HuH-7 (cell line): ENCODE measurements around the gene RHEBL1.
"Not testable (repeated sequence)": the region's sequence is repeated elsewhere in the genome, so short reads cannot be mapped to it uniquely, and the experiment has no call there.

Experiments
- DNase-seq: peaks from one replicate; pipeline ENCODE4 v3.0.0; 2011; ENCODE audit warnings: low spot score

The RHEBL1 gene

DNA sequence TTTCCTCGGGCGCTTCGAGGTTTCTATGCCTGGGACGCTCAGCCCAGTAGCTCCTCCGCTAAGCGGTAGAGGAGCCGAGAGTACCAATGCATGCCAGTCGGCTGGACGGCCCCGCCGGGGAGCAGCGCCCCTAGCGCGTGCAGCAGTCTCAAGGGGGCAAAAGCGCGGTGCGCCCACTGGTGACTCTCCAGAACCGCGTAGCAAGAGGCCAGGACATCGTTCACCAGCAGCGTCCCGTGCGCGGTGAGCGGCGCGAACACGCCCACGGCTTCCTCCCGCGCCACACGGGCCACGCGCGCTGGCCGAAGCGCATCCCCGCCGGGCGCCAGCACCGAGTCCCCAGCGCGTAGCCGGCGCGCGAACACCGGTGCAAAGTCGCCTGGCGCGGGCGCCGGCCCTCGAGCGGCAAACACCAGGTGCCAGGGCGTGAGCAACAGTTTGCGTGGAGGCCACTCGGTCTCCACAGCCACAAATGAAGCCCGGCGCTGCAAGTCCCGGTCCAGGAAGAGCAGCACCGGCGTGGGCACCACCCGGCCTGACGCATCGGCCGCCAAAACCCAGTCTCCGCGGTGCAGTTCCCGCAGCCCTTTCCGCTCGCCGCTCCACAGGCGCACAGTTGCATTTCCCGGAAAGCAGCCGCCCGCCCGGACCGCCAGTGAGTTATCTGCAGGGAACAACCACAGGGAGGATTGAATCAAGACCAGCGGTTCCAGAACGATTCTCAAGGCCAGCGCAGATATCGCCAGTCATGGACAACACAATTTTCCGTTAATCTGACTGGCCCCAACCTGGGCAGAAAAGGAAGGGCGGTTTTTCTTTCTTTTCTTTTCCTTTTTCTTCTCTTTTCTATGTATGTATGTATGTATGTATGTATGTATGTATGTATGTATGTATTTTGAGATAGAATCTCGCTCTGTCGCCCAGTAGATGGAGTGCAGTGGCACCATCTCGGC, 20.3 kb upstream of the RHEBL1 start:
- DNase-seq = no peak

DNA sequence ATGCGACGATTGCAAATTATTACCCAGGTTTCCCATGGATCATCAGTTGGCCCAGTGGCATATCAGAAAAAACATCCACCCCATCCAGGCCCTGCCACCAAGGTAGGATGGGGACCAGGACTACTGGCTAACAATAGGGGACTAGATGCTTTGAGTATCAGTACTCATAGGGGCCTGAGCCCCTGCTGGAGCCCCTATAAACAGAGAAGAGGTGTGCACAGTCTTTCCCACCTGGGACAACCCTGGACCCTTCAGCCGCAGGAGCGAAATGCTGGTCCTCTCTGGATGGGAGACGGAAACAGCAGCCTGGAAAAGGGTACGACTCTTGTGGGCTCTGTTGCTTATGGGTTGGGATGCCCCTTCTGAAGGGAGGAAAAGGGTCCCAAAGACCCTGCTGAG, 19.2 kb upstream of the RHEBL1 start:
- DNase-seq = no peak

GRCh38 chr12:49088150-49088931, 18.6 kb upstream of the RHEBL1 start:
- peak; percentile 91 for DNase-seq

GRCh38 chr12:49086116-49086515, 16.3 kb upstream of the RHEBL1 start:
- DNase-seq = no peak

- DNase-seq = no peak
Observed at GRCh38 chr12:49084438-49084837, 14.7 kb upstream of the RHEBL1 start.

DNA sequence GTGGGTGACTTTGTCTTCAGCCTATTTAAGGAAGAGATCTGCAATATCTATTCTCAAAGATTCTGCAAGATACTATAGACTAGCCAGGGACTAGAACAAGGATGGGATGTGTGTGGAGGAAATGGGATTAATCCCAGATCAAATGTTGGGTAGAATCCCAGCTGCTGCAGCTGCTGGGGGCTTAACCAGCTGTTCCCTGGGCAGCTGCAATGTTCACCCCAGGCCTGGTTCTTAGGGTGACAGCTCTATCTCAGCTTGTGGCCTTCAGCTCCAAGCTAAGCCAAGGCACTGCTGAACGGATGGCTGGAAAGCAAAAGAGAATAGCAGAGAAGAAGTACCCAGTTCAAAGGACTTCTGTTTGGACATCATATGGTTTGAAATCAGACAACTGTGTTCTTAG, 10.0 kb upstream of the RHEBL1 start:
- no peak for DNase-seq

DNA sequence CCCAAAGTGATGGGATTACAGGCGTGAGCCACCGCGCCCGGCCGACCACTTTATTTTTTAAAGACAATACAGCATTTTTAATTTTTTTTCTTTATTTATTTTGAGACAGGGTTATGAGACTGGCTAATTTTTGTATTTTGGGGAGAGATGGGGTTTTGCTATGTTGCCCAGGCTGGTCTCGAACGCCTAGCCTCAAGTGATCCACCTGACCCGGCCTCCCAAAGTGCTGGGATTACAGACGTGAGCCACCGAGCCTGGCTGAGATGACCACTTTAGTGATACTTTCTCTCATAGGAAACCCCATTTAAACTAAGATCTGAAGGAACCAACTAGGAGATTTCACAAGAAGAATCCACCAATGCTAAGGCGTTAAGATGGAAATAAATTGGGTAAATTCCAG, 1.2 kb upstream of the RHEBL1 start:
- DNase-seq = no peak

DNA sequence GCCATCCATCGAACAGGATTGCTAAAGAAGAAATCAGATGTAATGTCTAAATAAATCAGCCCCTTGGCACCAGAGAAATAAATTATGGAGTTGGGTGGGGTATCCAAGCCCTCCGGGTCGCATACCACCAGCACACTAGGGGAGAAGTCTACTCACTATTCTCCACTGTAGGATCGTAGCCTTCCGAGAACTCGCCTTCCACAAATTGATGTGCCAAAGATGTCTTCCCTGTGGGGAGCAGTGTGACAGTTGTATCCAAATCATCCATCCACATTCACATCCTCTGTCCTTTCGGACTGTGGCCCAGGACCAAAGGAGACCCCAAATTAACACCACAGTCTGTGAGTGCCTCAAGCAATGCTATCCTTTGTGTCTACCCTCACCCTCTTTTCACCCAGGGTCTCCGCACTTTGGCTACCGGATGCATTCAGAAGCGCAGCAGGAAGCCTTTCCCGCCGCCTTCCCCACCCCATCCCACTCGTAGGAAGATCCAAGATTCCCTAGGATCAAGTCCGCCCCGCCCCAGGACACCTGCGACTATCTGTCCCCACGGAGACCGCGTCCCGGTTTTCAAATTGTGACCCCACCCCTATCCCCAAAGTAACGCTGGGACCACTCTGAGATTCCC, 786 bp downstream of the RHEBL1 start:
- DNase-seq = no peak

DNA sequence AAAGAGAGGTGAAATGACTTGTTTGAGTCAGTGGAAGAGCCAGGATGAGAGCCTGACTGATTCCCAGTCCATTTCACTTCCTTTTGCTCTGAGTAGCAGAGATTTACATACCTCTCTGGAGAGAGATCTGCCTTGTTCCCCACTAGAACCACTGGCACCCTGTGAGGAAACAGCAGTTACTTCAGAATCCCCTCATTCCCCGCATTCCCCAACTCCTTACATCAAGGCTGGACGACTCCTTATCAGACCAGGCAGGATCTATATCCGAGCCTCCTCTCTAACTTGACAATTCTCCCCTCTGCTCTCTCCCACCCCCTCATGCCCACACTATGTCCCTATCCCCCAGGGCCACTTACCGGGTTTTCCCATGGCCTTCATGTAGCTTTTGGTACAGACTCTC, 3.7 kb downstream of the RHEBL1 start:
- no peak for DNase-seq

GRCh38 chr12:49064767-49065152, 5.0 kb downstream of the RHEBL1 start:
- DNase-seq = no peak

- not testable (repeated sequence) for DNase-seq
Observed at GRCh38 chr12:49061916-49062315, 7.9 kb downstream of the RHEBL1 start.

DNA sequence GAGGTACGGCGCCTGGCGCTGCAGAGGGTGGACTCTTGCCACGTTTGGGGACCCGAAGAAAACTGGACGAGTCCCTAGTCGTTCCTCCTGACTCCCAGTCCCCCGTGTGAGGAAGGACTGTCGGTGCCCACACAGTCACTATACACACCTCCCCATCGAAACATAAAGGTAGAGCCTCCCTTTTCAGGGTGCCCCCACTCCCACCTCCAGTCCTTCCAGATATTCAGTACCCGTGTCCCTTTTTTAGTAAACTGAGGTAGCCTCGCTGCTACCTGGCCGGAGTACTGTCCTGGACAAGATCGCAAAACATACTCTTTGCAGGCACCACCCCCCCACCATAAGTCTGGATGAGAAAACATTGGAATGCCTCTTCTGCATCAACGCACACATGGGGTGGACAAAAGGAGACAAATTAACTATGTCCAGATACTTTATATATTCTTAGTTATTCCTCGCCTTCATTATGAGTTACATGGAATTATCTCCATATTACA, 8.6 kb downstream of the RHEBL1 start:
- DNase-seq = no peak

DNA sequence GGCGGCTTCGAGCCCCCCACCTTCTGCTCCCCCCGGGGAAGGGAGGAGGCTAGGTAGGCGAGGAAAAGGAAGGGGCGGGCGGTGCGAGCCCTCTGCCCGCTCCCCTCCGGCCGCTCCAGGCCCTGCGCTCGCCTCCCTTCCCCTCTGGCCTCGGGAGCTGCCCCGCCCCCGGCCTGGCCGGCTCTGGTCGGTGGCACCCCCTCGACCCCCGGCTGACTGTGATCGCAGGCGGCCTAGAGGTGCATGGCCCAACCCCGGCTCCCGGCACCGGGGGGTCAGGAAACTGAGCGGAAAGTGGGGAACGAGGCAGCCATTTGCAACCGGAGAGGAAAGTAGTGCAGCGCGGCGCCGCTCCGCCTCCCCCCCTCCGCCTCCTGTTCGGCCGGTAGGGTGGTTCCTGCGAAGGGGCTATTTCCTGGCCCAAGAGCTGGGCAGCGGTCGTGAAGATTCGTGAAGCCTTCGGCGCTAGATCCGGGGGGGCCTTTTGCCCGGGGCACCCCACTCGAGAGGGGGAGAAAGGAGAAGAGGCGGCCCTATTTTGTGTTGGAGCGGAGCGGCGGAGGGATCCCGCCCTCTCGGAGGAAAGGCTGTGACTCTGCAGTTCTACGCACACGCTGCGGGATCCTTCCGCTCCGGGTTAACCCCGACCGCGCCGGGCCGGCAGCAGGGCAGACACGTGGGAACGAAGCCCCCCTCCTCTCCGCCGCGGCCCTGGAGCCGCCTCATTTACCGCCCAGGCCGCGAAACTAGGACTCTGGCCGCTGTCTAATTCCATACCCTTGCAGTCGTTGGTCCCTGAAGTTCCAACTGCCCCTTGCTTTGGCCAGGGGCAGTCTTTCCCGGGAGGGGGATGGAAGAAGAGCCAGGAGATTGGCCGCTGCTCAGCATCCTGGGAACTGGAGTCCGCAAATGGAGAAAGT, 9.3 kb downstream of the RHEBL1 start, which contains the start of gene KMT2D:
Gene KMT2D (minus strand): TSS at position 558 of the 920 bp plus-strand sequence. CDS start 5,470 bp downstream, outside the sequence.
- peak; percentile 97 for DNase-seq

DNA sequence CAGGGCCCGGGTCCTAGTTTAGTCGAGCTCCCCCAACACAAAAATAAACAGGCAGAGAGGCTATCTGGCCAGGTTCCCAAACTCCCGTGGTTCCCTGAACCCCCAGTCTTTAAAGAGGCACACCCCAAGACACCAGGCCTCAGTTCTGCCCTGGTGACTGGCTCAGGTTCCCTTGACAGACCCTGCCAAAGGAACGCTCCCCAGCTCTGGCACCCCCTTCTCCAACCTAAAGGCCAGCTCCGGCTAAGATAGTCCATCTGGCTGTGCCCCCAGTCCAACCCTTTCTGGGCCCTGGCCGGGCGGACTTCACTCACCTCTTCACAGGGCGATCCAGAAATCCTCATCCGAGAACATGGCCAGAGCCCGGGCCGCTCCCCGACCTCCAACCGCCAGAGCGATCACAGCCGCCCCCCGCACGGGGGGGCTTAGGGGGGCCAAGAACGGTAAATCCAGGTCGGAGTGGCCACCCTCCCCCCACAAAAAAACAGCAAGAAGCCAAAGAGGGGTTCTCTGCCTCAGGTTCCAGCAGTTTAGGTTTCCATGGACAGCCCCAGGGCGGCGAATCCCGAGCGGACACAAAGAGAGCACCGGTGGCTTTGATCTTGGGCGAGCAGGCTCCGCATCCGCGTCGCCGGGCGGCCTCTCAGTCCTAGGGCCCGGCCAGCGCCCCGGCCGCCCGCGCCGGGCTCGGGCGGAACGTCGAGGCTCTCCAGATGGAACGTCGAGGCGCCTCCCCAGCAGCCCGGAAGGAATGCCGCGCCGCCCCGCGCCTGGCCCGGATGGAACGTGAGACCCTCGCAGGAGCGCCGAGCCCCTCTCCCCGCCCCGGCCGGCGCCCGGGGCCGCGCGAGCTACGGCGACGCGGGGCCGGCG, 10.2 kb downstream of the RHEBL1 start:
- DNase-seq = peak; percentile 49

DNA sequence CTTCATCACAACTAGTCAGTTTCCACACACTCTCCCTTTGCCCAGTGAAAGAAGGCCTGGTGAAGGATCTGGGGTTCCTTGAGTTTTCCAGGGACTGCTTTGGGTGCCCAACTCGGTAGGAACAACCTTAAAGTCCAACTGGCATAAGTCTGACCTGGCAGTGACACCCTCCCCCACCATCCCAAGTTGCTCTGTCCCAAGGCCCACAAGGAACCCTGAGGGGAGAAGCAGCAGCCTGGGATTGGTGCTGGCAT, 10.8 kb downstream of the RHEBL1 start:
- no peak for DNase-seq

GRCh38 chr12:49058366-49059044, 11.3 kb downstream of the RHEBL1 start:
- DNase-seq = no peak

DNA sequence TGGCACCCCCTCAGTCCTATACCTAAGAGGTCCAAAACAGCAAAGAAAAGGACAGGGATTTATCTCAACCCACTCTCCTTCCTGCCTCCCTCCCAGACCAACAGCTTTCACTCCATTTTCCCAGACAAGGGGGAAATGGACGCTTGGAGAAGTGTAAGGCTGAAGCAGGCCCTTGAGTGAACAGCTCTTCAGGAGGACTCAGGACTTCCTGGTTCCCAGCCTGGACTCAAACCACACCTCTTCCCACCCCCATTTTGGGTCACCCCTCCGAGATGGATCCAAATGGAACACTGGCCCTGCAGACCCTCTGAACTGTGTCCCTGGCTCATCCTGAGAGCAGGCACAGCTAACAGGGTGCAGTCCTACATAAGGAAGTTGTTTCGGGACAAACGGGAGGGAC, 11.9 kb downstream of the RHEBL1 start:
- DNase-seq = no peak

DNA sequence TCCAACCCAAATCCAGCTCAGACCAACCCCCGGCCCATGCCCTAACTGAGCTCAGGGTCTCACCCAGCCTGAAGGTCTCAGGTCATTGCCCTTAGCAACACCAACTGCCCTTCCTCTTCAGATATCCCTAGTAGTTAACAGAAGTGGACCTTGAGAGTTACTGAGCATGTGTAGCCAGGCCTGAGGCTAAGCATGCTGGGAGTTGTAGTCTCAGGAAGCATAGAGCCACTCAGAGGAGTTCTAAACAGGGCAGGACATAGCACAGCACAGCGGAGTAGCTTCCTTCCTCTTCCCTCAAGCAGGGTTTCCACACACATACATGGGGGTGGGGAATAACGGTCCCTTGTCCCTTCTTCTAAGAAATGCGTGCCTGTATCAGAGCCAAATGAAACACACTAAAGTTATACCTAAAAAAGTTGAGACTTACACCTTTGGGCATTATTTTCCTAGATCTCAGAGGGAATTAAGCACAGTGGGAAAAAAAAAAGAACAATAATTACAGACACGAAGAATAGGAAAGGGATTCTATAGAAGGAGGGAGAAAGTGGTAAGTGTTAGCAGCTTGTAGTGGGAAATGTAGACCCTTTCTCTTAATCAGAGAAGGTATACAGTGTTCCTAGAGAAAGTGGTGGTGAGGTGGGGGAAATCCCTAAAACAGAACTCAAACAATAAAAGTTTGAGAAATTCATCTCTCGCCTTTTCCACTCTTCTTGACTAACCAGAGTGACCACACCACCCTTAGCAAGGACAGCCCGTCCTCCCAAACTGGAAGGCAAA, 13.6 kb downstream of the RHEBL1 start:
- peak; percentile 85 for DNase-seq

DNA sequence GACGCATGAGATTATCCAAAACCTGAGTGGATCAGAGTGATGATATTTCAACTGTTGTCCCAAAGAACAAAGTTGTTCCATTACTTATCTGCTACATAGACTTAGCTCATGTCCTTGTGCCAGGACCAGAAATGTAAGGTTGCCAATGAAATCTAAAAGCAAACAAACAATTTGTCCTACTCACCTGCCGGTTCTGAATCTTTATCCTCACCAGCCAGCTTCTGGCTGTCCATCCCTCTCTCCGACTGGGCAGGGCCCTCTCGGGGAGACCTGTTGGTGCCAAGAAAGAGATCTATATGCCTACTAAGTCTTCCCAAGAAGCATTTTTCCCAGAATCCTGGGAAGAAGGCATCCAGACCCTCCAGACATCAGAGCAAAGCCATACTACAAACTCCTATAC, 14.7 kb downstream of the RHEBL1 start:
- DNase-seq = no peak
